ENCODE results near the gene CD47. TPM values are rescaled to one million over a fixed set of nuclear protein-coding genes. Genes with fewer than 3 reads are reported as not detected.

Gene CD47
- polyA plus RNA-seq, 1 of the 3 experiments (the other 2 are of a cell fraction) = 19.6 TPM

- no peaks in the 10 kb centered on the region for H3F3A ChIP-seq (replicated peaks; ENCODE audit: insufficient read depth)
- no peaks in the 10 kb centered on the region for H4K20me1 ChIP-seq (ENCODE audit: insufficient read depth)
- no peaks in the 10 kb centered on the region for H3K9me2 ChIP-seq
- peaks cover 0 to 4% of the 10 kb centered on the region in 2 experiments; a peak in 1 of 4 replicates for H3K4me1 ChIP-seq (ENCODE audit: control insufficient read depth in 1 of 2, insufficient read depth in 2 of 2, low read depth in 1 of 2, low read length in 1 of 2)
- ChIA-PET CTCF (no interaction called here), POLR2A (no interaction called here)
- H2AFZ ChIP-seq (ENCODE audit: low read depth) = no peak overlapping the region
- no peaks in the 10 kb centered on the region for H3K36me3 ChIP-seq (replicated peaks in 1 of 2; ENCODE audit: control insufficient read depth in 1 of 2, insufficient read depth in 2 of 2, low read length in 1 of 2)
- H3K9me3 ChIP-seq = no peaks in the 10 kb centered on the region
- no peak overlapping the region for H3K27ac ChIP-seq (ENCODE audit: low read depth in 2 of 2, low read length in 1 of 2)
- TF ChIP-seq TEAD4 (IDR thresholded peaks at IDR 0.05; ENCODE audit: borderline replicate concordance, insufficient read depth) (no peak), EP300 (IDR thresholded peaks at IDR 0.05; ENCODE audit: borderline replicate concordance in 1 of 2, low read depth in 1 of 2, low read length in 1 of 2) (no peak), RFX5 (IDR thresholded peaks at IDR 0.05; ENCODE audit: low read length) (no peak), GABPA (IDR thresholded peaks at IDR 0.05; ENCODE audit: low read depth) (no peak), REST (IDR thresholded peaks at IDR 0.05; ENCODE audit: low read depth, low read length) (no peak), NRF1 (IDR thresholded peaks at IDR 0.05; ENCODE audit: low read depth, low read length) (no peak), TCF12 (IDR thresholded peaks at IDR 0.05) (peak; percentile 36; the same call in 1 of the 2 replicates), PBX3 (IDR thresholded peaks at IDR 0.05) (no peak)
- H3K79me2 ChIP-seq (ENCODE audit: insufficient read depth) = no peaks in the 10 kb centered on the region
- no peak for DNase-seq
- H3K4me3 ChIP-seq (ENCODE audit: low read depth in 2 of 2, low read length in 1 of 2) = no peak overlapping the region
- no peak overlapping the region for H3K4me2 ChIP-seq
- H3K27me3 ChIP-seq (ENCODE audit: insufficient read depth) = no peaks in the 10 kb centered on the region
- H3K9ac ChIP-seq = no peak overlapping the region
Measured at GRCh38 chr3:107997671-107998070, 93.2 kb downstream of the CD47 start.

- TF ChIP-seq SIN3A (IDR thresholded peaks at IDR 0.05; ENCODE audit: borderline replicate concordance, low read depth, low read length) (no peak), MEF2A (IDR thresholded peaks at IDR 0.05; ENCODE audit: borderline replicate concordance, low read depth) (no peak), FOXJ3 (CRISPR knock-in tag; IDR thresholded peaks at IDR 0.05) (no peak), MXI1 (IDR thresholded peaks at IDR 0.05; ENCODE audit: low read depth, low read length) (no peak), SMC3 (IDR thresholded peaks at IDR 0.05; ENCODE audit: low read depth, low read length) (no peak)
- TF ChIP-seq, protein P1, sequence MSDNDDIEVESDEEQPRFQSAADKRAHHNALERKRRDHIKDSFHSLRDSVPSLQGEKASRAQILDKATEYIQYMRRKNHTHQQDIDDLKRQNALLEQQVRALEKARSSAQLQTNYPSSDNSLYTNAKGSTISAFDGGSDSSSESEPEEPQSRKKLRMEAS (IDR thresholded peaks at IDR 0.05; ENCODE audit: low read depth) = no peak
- ChIA-PET CTCF (interaction anchor here (0.6 to 1.8 kb wide), 3 partner anchors 16 to 397 kb away, joined by 3 to 5 read pairs (median 3); no protein-coding TSS in a partner anchor), POLR2A (no interaction called here)
Measured at GRCh38 chr3:107995823-107996222, 95.0 kb downstream of the CD47 start.

More at GRCh38 chr3:107995823-107996222, 95.0 kb downstream of the CD47 start:
- no peak overlapping the region for H3K4me3 ChIP-seq (ENCODE audit: low read depth in 2 of 2, low read length in 1 of 2)
- no peak overlapping the region for H3K9ac ChIP-seq
- no peak overlapping the region for H3K27ac ChIP-seq (ENCODE audit: low read depth in 2 of 2, low read length in 1 of 2)
- peaks cover 0 to 9% of the 10 kb centered on the region in 2 experiments; a peak in 2 of 4 replicates for H3K4me1 ChIP-seq (ENCODE audit: control insufficient read depth in 1 of 2, insufficient read depth in 2 of 2, low read depth in 1 of 2, low read length in 1 of 2)
- no peaks in the 10 kb centered on the region for H3K9me2 ChIP-seq
- H3K27me3 ChIP-seq (ENCODE audit: insufficient read depth) = no peaks in the 10 kb centered on the region
- no peak overlapping the region for H2AFZ ChIP-seq (ENCODE audit: low read depth)
- no peaks in the 10 kb centered on the region for H3K9me3 ChIP-seq
- no peaks in the 10 kb centered on the region for H3F3A ChIP-seq (replicated peaks; ENCODE audit: insufficient read depth)
- no peak overlapping the region for H3K4me2 ChIP-seq
- no peaks in the 10 kb centered on the region for H3K79me2 ChIP-seq (ENCODE audit: insufficient read depth)
- 83% methylated on average over 4 of the region's 4 CpGs for WGBS (ENCODE audit: low lambda C conversion rate)
- no peaks in the 10 kb centered on the region for H4K20me1 ChIP-seq (ENCODE audit: insufficient read depth)
- H3K36me3 ChIP-seq (replicated peaks in 1 of 2; ENCODE audit: control insufficient read depth in 1 of 2, insufficient read depth in 2 of 2, low read length in 1 of 2) = no peaks in the 10 kb centered on the region
- no peak for DNase-seq

Data from SK-N-SH (cell line).